ENCODE results near the gene CAMK2D.
"Not testable (repeated sequence)": the region's sequence is repeated elsewhere in the genome, so short reads cannot be mapped to it uniquely, and the experiment has no call there.

CAMK2D gene

GRCh38 chr4:113761620-113762185 lies at the start of gene CAMK2D:
Gene CAMK2D, minus strand, starts transcription at chr4:113761738. Its CDS starts 670 bp downstream, at chr4:113761068.
- peak; percentile 63 for DNase-seq (ENCODE audit: low read depth, low spot score)

DNA sequence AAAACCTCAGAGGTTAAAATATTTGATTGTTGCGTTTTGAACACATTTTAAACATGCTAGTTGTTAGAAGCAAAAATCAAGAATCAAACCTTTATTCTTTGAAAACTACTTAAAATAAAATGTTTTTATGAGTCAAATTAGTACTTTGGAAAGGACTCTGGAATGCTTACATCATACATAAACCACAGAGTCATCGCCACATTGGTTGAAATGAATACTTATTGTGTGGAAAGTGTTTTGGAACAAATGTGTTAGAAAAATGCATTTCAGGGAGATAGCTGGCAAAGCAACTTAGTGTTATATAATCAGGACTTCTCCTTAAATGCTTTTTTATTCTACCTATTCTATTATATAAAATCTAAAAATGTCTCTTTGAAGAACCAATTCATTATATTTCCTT lies 49.4 kb upstream of the CAMK2D start:
- no peak for DNase-seq (ENCODE audit: low read depth, low spot score)

- DNase-seq (ENCODE audit: low read depth, low spot score) = no peak
Observed at GRCh38 chr4:113809311-113809710, 47.8 kb upstream of the CAMK2D start.

- no peak for DNase-seq (ENCODE audit: low read depth, low spot score)
Observed at GRCh38 chr4:113806850-113807249, 45.3 kb upstream of the CAMK2D start.

GRCh38 chr4:113801882-113802281 lies 40.3 kb upstream of the CAMK2D start:
- DNase-seq (ENCODE audit: low read depth, low spot score) = no peak

- DNase-seq (ENCODE audit: low read depth, low spot score) = not testable (repeated sequence)
Observed at GRCh38 chr4:113796381-113796780, 34.8 kb upstream of the CAMK2D start.

GRCh38 chr4:113790478-113790877 lies 28.9 kb upstream of the CAMK2D start:
- no peak for DNase-seq (ENCODE audit: low read depth, low spot score)

GRCh38 chr4:113788888-113789287 lies 27.4 kb upstream of the CAMK2D start:
- DNase-seq (ENCODE audit: low read depth, low spot score) = no peak

- DNase-seq (ENCODE audit: low read depth, low spot score) = no peak
Observed at GRCh38 chr4:113785781-113786180, 24.2 kb upstream of the CAMK2D start.

GRCh38 chr4:113784497-113785250 lies 23.1 kb upstream of the CAMK2D start:
- DNase-seq (ENCODE audit: low read depth, low spot score) = no peak

DNA sequence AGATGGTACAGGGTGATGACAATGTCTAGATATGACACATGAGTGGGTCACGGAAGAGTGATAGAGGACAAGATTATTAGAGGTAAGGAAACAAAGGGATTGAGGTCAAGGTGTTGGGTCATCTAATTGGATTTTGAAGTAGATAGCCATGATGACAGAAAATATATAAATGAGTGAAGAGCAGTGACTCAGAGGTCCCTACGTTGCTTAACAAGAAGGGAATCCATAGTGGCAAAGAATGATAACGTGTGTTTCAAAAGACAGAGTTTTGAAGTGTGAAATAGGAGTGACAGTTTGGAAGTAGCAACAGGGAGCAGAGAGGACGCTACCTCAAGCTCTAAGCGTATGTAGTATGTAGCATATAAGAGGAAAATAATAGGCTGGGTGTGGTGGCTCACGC lies 22.2 kb upstream of the CAMK2D start:
- DNase-seq (ENCODE audit: low read depth, low spot score) = no peak

GRCh38 chr4:113783289-113783688 lies 21.8 kb upstream of the CAMK2D start:
- DNase-seq (ENCODE audit: low read depth, low spot score) = no peak

- no peak for DNase-seq (ENCODE audit: low read depth, low spot score)
Observed at GRCh38 chr4:113781439-113782040, 20.0 kb upstream of the CAMK2D start.

GRCh38 chr4:113776679-113777078 lies 15.1 kb upstream of the CAMK2D start:
- no peak for DNase-seq (ENCODE audit: low read depth, low spot score)

DNA sequence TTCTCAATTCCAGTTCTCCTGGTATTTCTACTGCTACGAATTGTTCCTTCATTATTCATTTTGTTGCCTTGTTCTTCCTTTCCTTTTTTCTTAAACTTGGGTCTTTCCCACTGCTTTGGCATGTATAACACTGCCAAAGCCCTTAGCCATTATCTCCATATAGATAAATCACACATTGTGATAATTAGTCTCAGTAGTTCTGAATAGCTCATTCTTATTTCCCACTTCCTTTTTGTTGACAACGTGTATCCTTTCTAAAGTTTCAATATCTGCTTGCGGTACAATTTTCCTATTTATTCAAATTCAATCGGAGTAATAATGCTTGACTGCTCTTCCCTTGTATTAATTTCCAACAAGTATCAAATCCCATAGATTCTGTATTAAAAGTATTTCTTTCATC lies 14.5 kb upstream of the CAMK2D start:
- DNase-seq (ENCODE audit: low read depth, low spot score) = no peak

GRCh38 chr4:113773756-113774155 lies 12.2 kb upstream of the CAMK2D start:
- DNase-seq (ENCODE audit: low read depth, low spot score) = no peak

GRCh38 chr4:113773014-113773413 lies 11.5 kb upstream of the CAMK2D start:
- no peak for DNase-seq (ENCODE audit: low read depth, low spot score)

DNA sequence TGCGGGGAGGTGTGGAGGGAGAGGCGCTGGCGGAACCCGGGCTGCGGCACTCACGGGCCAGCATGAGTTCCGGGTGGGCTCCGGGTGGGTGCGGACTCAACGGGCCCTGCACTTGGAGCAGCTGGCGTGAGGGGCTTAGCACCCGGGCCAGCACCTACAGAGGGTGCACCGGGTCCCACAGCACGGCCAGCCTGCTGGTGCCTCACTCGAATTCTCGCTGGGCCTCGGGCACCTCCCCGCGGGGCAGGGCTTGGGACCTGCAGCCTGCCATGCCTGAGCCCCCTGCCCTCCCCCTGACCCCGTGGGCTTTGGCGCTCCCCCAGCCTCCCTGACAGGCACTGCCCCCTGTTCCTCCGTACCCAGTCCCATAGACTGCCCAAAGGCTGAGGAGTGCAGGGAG lies 10.8 kb upstream of the CAMK2D start:
- DNase-seq (ENCODE audit: low read depth, low spot score) = no peak

- DNase-seq (ENCODE audit: low read depth, low spot score) = no peak
Observed at GRCh38 chr4:113769744-113770143, 8.2 kb upstream of the CAMK2D start.

DNA sequence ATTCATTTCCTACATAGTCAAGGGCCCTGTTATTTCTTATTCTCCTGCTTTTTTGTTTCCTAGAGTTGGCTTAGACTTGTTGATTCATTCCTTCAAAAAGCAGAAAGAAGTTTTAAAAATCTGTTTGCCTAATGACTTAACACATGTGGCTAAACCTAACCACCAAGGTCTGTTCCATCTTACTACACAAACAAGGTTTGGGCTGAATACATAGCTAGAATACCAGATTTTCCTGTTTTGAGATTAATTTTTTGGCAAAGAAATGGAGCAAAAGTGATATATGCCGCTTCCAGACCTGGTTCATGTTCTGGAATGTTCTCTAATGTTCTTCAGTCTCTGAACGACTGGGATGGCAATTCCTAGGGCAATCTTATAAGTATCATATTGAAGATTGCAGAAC lies 7.4 kb upstream of the CAMK2D start:
- no peak for DNase-seq (ENCODE audit: low read depth, low spot score)

DNA sequence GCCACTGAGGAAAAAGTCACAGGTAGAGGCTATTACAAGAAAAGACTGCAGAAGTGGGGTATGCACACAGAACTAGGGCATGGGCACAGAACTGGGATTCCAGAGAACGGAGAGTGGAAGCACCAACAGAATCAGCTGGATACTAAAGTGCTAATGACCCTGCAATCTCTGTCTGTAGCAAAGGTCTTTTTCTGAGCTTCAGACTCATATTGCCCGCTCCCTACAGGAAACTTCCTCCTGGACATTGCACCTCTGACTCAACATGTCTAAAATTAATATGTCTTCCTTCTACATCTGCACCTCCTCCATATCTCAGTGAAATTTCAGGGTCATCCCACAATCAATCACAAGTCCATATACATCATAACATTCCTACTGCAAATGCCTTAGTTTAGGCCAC lies 5.3 kb upstream of the CAMK2D start:
- DNase-seq (ENCODE audit: low read depth, low spot score) = no peak

GRCh38 chr4:113764720-113765264 lies 3.3 kb upstream of the CAMK2D start:
- DNase-seq (ENCODE audit: low read depth, low spot score) = no peak

- not testable (repeated sequence) for DNase-seq (ENCODE audit: low read depth, low spot score)
Observed at GRCh38 chr4:113763923-113764322, 2.4 kb upstream of the CAMK2D start.

All from activated naive CD8-positive, alpha-beta T cell treated with anti-CD3 and anti-CD28 coated beads, Interleukin-2, amount 50 U/mL, for 16 hours (primary cell).